Gastrocnemius medialis (tissue), 4 donors: ENCODE data around the gene SCTR. TPM values are rescaled to one million over a fixed set of nuclear protein-coding genes. Genes with fewer than 3 reads are reported as not detected.

Source experiments
- ATAC-seq, 2 donors: fragments of 150-250 bp; one replicate each; pipeline ENCODE4 v1.9.1; 2016
- DNase-seq, 2 donors: peaks; one replicate each; pipeline ENCODE4 v3.0.0-alpha.2; 2019
- H3K27ac ChIP-seq, 4 donors: fragments of 200-600 bp; sonication (generic); 1 replicate in 1 of 4; 2 replicates in 3 of 4; pipeline ENCODE4 v1.5.1; 2016 to 2018; ENCODE audit warnings: mild to moderate bottlenecking in 2 of 4, moderate library complexity in 1 of 4
- H3K27me3 ChIP-seq, 3 donors: fragments of 200-600 bp; sonication (generic) in 2 of 3; 1 replicate in 1 of 3; 2 replicates in 2 of 3; pipeline versions ENCODE4 v1.5.1 to v1.6.0; 2016 to 2019; ENCODE audit warnings: mild to moderate bottlenecking in 1 of 3, moderate library complexity in 1 of 3
- H3K36me3 ChIP-seq, 2 donors: fragments of 200-600 bp; sonication (generic) in 1 of 2; one replicate each; pipeline ENCODE4 v1.5.1; 2017 to 2018
- H3K4me1 ChIP-seq, 2 donors: fragments of 200-600 bp; sonication (generic) in 1 of 2; one replicate each; pipeline ENCODE4 v1.5.1; 2016 to 2017; ENCODE audit warnings: mild to moderate bottlenecking in 2 of 2
- H3K4me3 ChIP-seq, 4 donors: fragments of 200-600 bp; sonication (generic) in 3 of 4; 1 replicate in 1 of 4; 2 replicates in 3 of 4; pipeline ENCODE4 v1.5.1; 2016 to 2019; ENCODE audit warnings: mild to moderate bottlenecking in 2 of 4
- H3K9me3 ChIP-seq, 3 donors: fragments of 200-600 bp; sonication (generic) in 2 of 3; 1 replicate in 1 of 3; 2 replicates in 2 of 3; pipeline ENCODE4 v1.5.1; 2016 to 2019
- CTCF ChIP-seq, 5 experiments: fragments of 450-650 bp in 3 of 5; fragments of 200-600 bp in 2 of 5; sonication (generic) in 2 of 5; IDR thresholded peaks in 4 of 5; conservative IDR thresholded peaks in 1 of 5; 1 replicate in 4 of 5; 2 replicates in 1 of 5; pipeline ENCODE4 v1.5.1; 2016 to 2019; ENCODE audit warnings: antibody characterized with exemption in 5 of 5, mild to moderate bottlenecking in 3 of 5, moderate library complexity in 3 of 5
- POLR2A ChIP-seq, 2 donors: fragments of 450-650 bp; IDR thresholded peaks; one replicate each; pipeline ENCODE4 v1.6.1; 2017; ENCODE audit warnings: antibody characterized with exemption in 2 of 2, mild to moderate bottlenecking in 2 of 2, moderate library complexity in 2 of 2
- in situ Hi-C, 4 donors: fragments of 200-750 bp; cut with MboI; loops; one replicate each; pipeline versions ENCODE4 v1.15.0 to v1.8.0; 2017; ENCODE audit warnings: low sequenced_read_pairs in 4 of 4
- intact Hi-C: fragments of 100-400 bp; cut with DNase I; formaldehyde crosslinking; loops from one replicate; pipeline ENCODE4 v1.15.1; 2023; ENCODE audit warnings: low total_unique reads
- total RNA-seq, 4 donors: library from RNA; depleted of rRNA; stranded (reverse); fragments of >200 nt; gene quantifications; one replicate each; pipeline versions ENCODE4 v1.1.0 to v1.2.3, GENCODE V29; 2016

Gene SCTR
- total RNA-seq, 4 donors from 2014 or later = not detected

GRCh38 chr2:119521433-119522050 is 2.7 kb downstream of the SCTR start:
- no peak overlapping the region for H3K4me3 ChIP-seq
- H3K4me1 ChIP-seq = peaks cover 0 to 15% of the 10 kb centered on the region in 2 donors
- no peaks in the 10 kb centered on the region for H3K36me3 ChIP-seq
- H3K27ac ChIP-seq = no peak overlapping the region
- ATAC-seq (no peak), DNase-seq (no peak)
- intact Hi-C loops (no loop called here), in situ Hi-C loops (no loop called here)
- H3K9me3 ChIP-seq = no peaks in the 10 kb centered on the region
- TF ChIP-seq CTCF (IDR thresholded peaks at IDR 0.05 in 4 of 5, conservative IDR thresholded peaks at IDR 0.05 in 1 of 5) (no peak), POLR2A (IDR thresholded peaks at IDR 0.05) (no peak)
- peaks cover 21 to 30% (median 28%) of the 10 kb centered on the region in 3 donors for H3K27me3 ChIP-seq

- in situ Hi-C loops = no loop called here
- H3K9me3 ChIP-seq = no peaks in the 10 kb centered on the region
- peaks cover 21 to 30% (median 24%) of the 10 kb centered on the region in 3 donors for H3K27me3 ChIP-seq
- no peak for DNase-seq
- H3K4me3 ChIP-seq = no peak overlapping the region
- no peak overlapping the region for H3K27ac ChIP-seq
- no peak for ATAC-seq
- intact Hi-C loops = no loop called here
- no peaks in the 10 kb centered on the region for H3K36me3 ChIP-seq
- TF ChIP-seq CTCF (IDR thresholded peaks at IDR 0.05 in 4 of 5, conservative IDR thresholded peaks at IDR 0.05 in 1 of 5) (no peak), POLR2A (IDR thresholded peaks at IDR 0.05) (no peak)
- peaks cover 0 to 15% of the 10 kb centered on the region in 2 donors for H3K4me1 ChIP-seq
These were observed 3.4 kb downstream of the SCTR start for GRCh38 chr2:119520696-119521432.

GRCh38 chr2:119519057-119519408 is 5.2 kb downstream of the SCTR start:
- Histone ChIP-seq H3K4me1 (peaks cover 0 to 15% of the 10 kb centered on the region in 2 donors), H3K27ac (no peak overlapping the region), H3K4me3 (no peak overlapping the region), H3K9me3 (no peaks in the 10 kb centered on the region), H3K27me3 (peaks cover 15 to 22% (median 15%) of the 10 kb centered on the region in 3 donors), H3K36me3 (no peaks in the 10 kb centered on the region)
- intact Hi-C loops = no loop called here
- in situ Hi-C loops = no loop called here
- ATAC-seq (no peak), DNase-seq (no peak)
- no peak for TF ChIP-seq POLR2A (IDR thresholded peaks at IDR 0.05)
- TF ChIP-seq CTCF (IDR thresholded peaks at IDR 0.05 in 4 of 5, conservative IDR thresholded peaks at IDR 0.05 in 1 of 5) = no peak

- Histone ChIP-seq H3K9me3 (no peaks in the 10 kb centered on the region), H3K27me3 (peaks cover 10 to 17% (median 12%) of the 10 kb centered on the region in 3 donors), H3K4me3 (no peak overlapping the region), H3K27ac (no peak overlapping the region), H3K36me3 (no peaks in the 10 kb centered on the region), H3K4me1 (peaks cover 0 to 12% of the 10 kb centered on the region in 2 donors)
- TF ChIP-seq CTCF (IDR thresholded peaks at IDR 0.05 in 4 of 5, conservative IDR thresholded peaks at IDR 0.05 in 1 of 5) = no peak
- TF ChIP-seq POLR2A (IDR thresholded peaks at IDR 0.05) = no peak
- DNase-seq (no peak), ATAC-seq (no peak)
- intact Hi-C loops (no loop called here), in situ Hi-C loops (no loop called here)
These were observed 5.8 kb downstream of the SCTR start for GRCh38 chr2:119518401-119519056.
